Activated T-cell treated with anti-CD3 and anti-CD28 coated beads, Interleukin-2, amount 50 U/mL, for 1 hour (primary cell): ENCODE results near the gene P4HB.

Source experiments
- DNase-seq: peaks from one replicate; pipeline ENCODE4 v3.0.0-alpha.2; 2020

The P4HB gene

GRCh38 chr17:81859906-81860755 is at the start of gene P4HB:
Gene P4HB, minus strand, starts transcription at chr17:81860535. Its CDS starts 64 bp downstream, at chr17:81860471.
- peak; percentile 94 for DNase-seq

GRCh38 chr17:81909231-81909630 is 48.9 kb upstream of the P4HB start:
- DNase-seq, result no peak

- DNase-seq, result no peak
Measured at GRCh38 chr17:81908793-81909192, 48.5 kb upstream of the P4HB start.

- DNase-seq, result no peak
Measured at GRCh38 chr17:81907219-81908145, 47.1 kb upstream of the P4HB start.

- no peak for DNase-seq
Measured at GRCh38 chr17:81906476-81907218, 46.3 kb upstream of the P4HB start.

- DNase-seq, result no peak
Measured at GRCh38 chr17:81905993-81906392, 45.7 kb upstream of the P4HB start.

- no peak for DNase-seq
Measured at GRCh38 chr17:81905424-81905875, 45.1 kb upstream of the P4HB start.

GRCh38 chr17:81904600-81905423 is 44.5 kb upstream of the P4HB start:
- no peak for DNase-seq

- no peak for DNase-seq
Measured at GRCh38 chr17:81903896-81904599, 43.7 kb upstream of the P4HB start.

- no peak for DNase-seq
Measured at GRCh38 chr17:81903415-81903831, 43.1 kb upstream of the P4HB start.

- no peak for DNase-seq
Measured at GRCh38 chr17:81902653-81903414, 42.5 kb upstream of the P4HB start.

- no peak for DNase-seq
Measured at GRCh38 chr17:81902023-81902652, 41.8 kb upstream of the P4HB start, which contains the start of gene NPB. Gene NPB, plus strand, starts transcription at chr17:81902238. Its CDS starts 40 bp downstream, at chr17:81902278.

- no peak for DNase-seq
Measured at GRCh38 chr17:81901167-81902022, 41.1 kb upstream of the P4HB start.

GRCh38 chr17:81900181-81900820 is 40.0 kb upstream of the P4HB start:
- no peak for DNase-seq

GRCh38 chr17:81899514-81900166 is 39.3 kb upstream of the P4HB start:
- no peak for DNase-seq

GRCh38 chr17:81898885-81899284 is 38.5 kb upstream of the P4HB start:
- DNase-seq, result no peak

GRCh38 chr17:81898029-81898866 is 37.9 kb upstream of the P4HB start:
- DNase-seq, result no peak
